Measurements from ENCODE around the gene SLC2A9. TPM values are rescaled to one million over a fixed set of nuclear protein-coding genes. Genes with fewer than 3 reads are reported as not detected.
A peak's percentile ranks its signal among the peaks of the same experiment; 100 is the strongest.

The SLC2A9 gene
- total RNA-seq, 4 donors from 2014 or later: 8.0 to 18.7 (median 11.5) TPM

DNA sequence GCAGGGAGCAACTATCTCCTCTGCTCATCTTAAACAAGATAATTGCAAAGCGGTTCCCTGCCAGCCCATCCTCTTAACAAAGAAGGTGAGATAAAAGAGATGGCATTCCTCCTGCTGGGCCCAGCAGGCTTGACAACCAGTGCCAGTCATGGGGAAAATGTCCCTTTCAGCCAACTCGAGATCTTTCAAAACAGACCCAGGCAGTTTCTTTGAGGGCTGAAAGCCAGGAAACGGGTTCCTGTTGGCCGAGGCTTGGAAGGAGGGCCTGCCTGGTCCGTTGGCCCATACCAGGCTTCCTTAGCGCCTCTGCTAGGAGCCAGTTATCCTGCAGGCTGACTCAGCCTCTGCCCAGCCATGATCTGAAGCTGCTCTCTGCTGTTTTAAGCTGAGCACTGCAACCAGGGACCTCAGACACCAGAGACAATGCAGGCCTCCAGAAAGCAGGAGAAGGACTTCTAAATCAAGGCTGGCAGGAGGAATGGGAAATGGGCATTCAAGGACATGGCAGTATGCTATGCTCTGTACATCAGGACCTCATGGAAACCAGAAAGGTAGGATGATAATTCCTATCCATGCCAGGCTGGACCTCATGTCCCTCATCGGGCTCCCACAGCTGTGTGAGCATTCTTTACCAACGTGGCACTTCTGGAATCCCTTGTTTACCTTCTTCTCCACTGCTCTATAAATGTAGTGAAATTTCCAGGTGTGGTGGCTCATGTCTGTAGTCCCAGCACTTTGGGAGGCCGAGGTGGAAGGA is 42.4 kb upstream of the SLC2A9 start:
- intact Hi-C loops (cut with DNase I): no loop called here
- peaks cover 13 to 40% (median 19%) of the 10 kb centered on the region in 3 donors for H3K4me1 ChIP-seq
- no peaks in the 10 kb centered on the region for H3K27me3 ChIP-seq
- TF ChIP-seq, protein P1, sequence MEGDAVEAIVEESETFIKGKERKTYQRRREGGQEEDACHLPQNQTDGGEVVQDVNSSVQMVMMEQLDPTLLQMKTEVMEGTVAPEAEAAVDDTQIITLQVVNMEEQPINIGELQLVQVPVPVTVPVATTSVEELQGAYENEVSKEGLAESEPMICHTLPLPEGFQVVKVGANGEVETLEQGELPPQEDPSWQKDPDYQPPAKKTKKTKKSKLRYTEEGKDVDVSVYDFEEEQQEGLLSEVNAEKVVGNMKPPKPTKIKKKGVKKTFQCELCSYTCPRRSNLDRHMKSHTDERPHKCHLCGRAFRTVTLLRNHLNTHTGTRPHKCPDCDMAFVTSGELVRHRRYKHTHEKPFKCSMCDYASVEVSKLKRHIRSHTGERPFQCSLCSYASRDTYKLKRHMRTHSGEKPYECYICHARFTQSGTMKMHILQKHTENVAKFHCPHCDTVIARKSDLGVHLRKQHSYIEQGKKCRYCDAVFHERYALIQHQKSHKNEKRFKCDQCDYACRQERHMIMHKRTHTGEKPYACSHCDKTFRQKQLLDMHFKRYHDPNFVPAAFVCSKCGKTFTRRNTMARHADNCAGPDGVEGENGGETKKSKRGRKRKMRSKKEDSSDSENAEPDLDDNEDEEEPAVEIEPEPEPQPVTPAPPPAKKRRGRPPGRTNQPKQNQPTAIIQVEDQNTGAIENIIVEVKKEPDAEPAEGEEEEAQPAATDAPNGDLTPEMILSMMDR (IDR thresholded peaks at IDR 0.05): peak; percentile 38 to 89 (median 76)
- no peak for TF ChIP-seq POLR2A (IDR thresholded peaks at IDR 0.05)
- DNase-seq: no peak
- peaks cover 0 to 24% (median 0%) of the 10 kb centered on the region in 3 donors for H3K36me3 ChIP-seq
- no peaks in the 10 kb centered on the region for H3K9me3 ChIP-seq
- H3K4me3 ChIP-seq: no peak overlapping the region
- 23 to 80% methylated on average over 3 to 6 of the region's 9 CpGs for WGBS, 2 donors
- peak overlapping the region; percentile 33 to 65 (median 53) for H3K27ac ChIP-seq

DNA sequence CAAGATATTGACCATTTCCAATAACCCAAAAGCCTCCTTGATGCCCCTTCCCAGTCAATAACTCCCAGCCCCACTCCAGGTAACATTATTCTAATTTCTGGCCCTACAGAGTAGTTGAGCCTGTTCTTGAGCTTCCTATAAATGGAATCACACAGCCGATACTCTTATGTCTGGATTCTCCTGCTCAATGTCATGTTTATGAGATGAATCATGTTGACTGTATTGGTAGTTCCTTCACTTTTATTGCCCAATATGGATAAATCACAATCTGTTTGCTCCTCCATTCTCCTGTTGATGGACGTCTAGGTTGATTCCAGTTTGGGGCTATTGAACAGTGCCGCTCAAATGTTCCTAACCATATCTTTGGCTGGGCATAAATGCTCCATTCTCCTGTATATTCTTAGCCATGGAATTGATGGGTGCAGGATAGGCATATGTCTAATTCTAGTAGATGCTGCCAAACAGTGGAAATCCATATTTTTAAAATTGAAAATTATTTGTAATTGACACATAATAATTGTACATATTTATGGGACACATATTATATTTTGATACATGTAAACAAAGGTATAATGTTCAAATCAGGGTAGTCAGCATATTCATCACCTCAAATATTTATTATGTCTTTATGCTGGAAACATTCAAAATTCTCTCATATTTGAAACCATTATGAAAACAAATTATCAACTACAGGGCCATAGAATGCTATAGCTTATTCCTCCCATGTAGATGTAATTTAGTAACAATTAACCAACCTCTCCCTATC is 40.5 kb upstream of the SLC2A9 start:
- WGBS, 2 donors: 61 to 80% methylated on average over 3 of the region's 3 CpGs
- Histone ChIP-seq H3K36me3 (peaks cover 0 to 14% (median 0%) of the 10 kb centered on the region in 3 donors), H3K9me3 (no peaks in the 10 kb centered on the region), H3K27me3 (no peaks in the 10 kb centered on the region), H3K4me3 (no peak overlapping the region), H3K4me1 (peaks cover 13 to 40% (median 19%) of the 10 kb centered on the region in 3 donors), H3K27ac (peak overlapping the region in 1 of 4 donors; percentile 55)
- DNase-seq: no peak
- intact Hi-C loops (cut with DNase I): no loop called here
- TF ChIP-seq, protein P1 (IDR thresholded peaks at IDR 0.05): no peak
- no peak for TF ChIP-seq POLR2A (IDR thresholded peaks at IDR 0.05)

DNA sequence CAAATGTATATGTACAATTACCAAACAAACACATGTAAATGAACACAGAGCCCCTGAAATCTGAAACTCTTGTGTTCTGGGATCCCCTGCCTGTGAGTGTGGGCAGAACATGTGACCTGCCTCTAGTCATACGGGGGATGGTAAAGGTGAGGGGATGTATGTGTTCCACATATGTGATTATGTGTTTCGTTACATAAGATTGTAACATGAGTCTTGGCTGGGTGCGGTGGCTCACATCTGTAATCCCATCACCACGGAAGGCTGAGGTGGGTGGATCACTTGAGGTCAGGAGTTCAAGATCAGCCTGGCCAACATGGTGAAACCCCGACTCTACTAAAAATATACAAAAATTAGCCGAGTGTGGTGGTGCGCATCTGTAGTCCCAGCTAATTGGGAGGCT is 37.1 kb upstream of the SLC2A9 start:
- intact Hi-C loops (cut with DNase I): loop anchor here (5.0 kb wide), 1 partner anchor 36 kb away; the partner anchor contains the start of gene SLC2A9
- Histone ChIP-seq H3K27ac (no peak overlapping the region), H3K4me3 (no peak overlapping the region), H3K4me1 (peaks cover 6 to 57% (median 24%) of the 10 kb centered on the region in 3 donors), H3K27me3 (no peaks in the 10 kb centered on the region), H3K36me3 (no peaks in the 10 kb centered on the region), H3K9me3 (no peaks in the 10 kb centered on the region)
- 92 to 93% methylated on average over 7 of the region's 7 CpGs for WGBS, 2 donors
- no peak for DNase-seq
- TF ChIP-seq, protein P1 (IDR thresholded peaks at IDR 0.05): no peak
- no peak for TF ChIP-seq POLR2A (IDR thresholded peaks at IDR 0.05)

DNA sequence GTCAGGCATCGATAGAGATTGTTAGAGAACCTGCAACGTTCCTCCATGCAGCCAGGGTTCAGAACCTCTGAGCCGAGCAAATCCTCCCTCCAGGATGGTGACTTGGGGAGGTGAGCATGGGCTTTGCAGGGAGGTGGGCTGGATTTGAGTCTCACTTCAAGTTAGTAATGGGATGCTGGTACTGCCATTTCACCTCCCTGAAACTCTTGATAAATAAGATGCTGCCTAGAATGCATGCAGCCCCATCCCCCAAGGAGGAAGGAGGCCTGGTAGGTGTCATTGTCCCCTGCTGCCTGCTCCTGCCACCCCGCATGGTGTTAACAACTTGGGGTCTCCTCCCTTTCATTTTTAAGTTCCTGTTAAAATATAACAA is 35.7 kb upstream of the SLC2A9 start:
- DNase-seq: no peak
- Histone ChIP-seq H3K4me3 (no peak overlapping the region), H3K36me3 (no peaks in the 10 kb centered on the region), H3K27ac (peak overlapping the region in 1 of 4 donors; percentile 6), H3K4me1 (peaks cover 0 to 44% (median 15%) of the 10 kb centered on the region in 3 donors), H3K9me3 (no peaks in the 10 kb centered on the region), H3K27me3 (no peaks in the 10 kb centered on the region)
- intact Hi-C loops (cut with DNase I): loop anchor here (5.0 kb wide), 1 partner anchor 35 kb away; the partner anchor contains the start of gene SLC2A9
- no peak for TF ChIP-seq POLR2A (IDR thresholded peaks at IDR 0.05)
- TF ChIP-seq, protein P1 (IDR thresholded peaks at IDR 0.05): no peak
- 70 to 71% methylated on average over 4 of the region's 4 CpGs for WGBS, 2 donors
